Muscle of leg (tissue), 11 donors: ENCODE data around the gene ERFL. TPM values are rescaled to one million over a fixed set of nuclear protein-coding genes. Genes with fewer than 3 reads are reported as not detected.

Source experiments
- DNase-seq: peaks from one replicate; pipeline ENCODE4 v3.0.0; 2013
- H3K27ac ChIP-seq: one replicate; pipeline ENCODE4 v1.5.1; 2013; ENCODE audit warnings: mild to moderate bottlenecking, low read length, control low read depth
- H3K27me3 ChIP-seq: one replicate; pipeline ENCODE4 v1.6.1; 2013; ENCODE audit warnings: low read length; ENCODE audit not compliant: control insufficient read depth, insufficient read depth
- H3K36me3 ChIP-seq: one replicate; pipeline ENCODE4 v1.6.1; 2013; ENCODE audit warnings: low read length; ENCODE audit not compliant: control insufficient read depth, insufficient read depth
- H3K4me1 ChIP-seq: one replicate; pipeline ENCODE4 v1.6.1; 2013; ENCODE audit warnings: low read length; ENCODE audit not compliant: control insufficient read depth, insufficient read depth
- H3K4me3 ChIP-seq: one replicate; pipeline ENCODE4 v1.5.1; 2013; ENCODE audit warnings: low read length, control low read depth
- H3K9me3 ChIP-seq: replicated peaks from 2 replicates; pipeline ENCODE4 v1.6.1; 2013; ENCODE audit warnings: low read depth, low read length; ENCODE audit not compliant: control insufficient read depth
- WGBS: methylation state at CpG from one replicate; pipeline ENCODE4 v1.1.5; 2013; ENCODE audit warnings: missing lambda C conversion rate; ENCODE audit not compliant: insufficient coverage; 5-methylcytosine and 5-hydroxymethylcytosine counted together
- polyA plus RNA-seq, 8 donors: library from polyadenylated mRNA; unstranded; fragments of 120-200 nt; gene quantifications; one replicate each; pipeline versions ENCODE4 v1.2.1 to v1.2.3, GENCODE V29; 2013; ENCODE audit warnings: inconsistent platforms in 1 of 8, low replicate concordance in 1 of 8; ENCODE audit not compliant: insufficient read length in 8 of 8, insufficient read depth in 1 of 8
- total RNA-seq: library from RNA; stranded (reverse); fragments of 120-200 nt; gene quantifications from one replicate; pipeline ENCODE4 v1.2.4, GENCODE V29; 2013

ERFL gene
- total and polyA plus RNA-seq, 9 donors, result 0.04 to 0.31 (median 0.12) TPM

DNA sequence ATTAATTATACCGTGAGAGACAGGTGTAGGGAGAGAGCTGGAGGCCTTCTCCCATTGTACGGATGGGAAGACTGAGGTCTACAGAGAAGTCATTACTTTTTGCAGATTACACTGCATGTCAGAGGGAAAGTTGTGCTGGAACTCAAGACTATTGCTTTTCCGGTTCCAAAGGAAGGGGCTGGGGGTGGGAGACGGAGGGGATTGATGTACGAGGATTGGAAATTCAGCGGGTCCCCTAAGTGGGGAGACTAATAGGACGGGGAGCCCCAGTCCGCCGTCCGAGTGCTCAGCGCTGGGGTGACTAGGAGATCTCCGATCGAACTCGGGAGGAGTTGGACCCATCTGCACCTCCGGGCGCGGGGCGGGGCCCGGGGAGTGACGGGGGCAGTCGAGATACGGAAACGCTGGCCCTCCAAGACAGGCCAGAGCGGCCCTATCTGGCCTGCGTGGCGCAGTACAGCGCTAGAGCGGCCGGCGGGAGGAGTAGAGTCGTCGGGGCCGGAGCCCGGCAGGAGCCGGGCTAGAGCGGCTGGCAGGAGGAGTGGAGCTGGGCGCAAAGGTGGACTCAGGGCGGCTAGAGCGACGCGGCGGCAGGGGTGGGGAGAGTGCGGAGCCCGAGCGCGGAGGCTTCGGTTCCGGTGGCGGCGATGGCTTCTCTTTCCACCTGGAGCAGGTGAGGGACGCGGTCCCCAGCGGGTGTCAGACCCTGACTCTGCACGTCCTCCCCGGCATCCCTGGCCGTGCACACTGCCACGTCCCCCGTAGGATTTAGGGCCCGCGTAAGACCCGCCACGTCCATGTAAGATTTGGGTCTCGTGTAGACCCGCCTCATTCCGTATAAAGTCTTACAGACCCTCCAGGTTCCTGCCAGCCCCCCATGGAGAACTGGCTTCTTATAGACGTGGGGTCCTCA, 44.2 kb downstream of the ERFL start:
- DNase-seq, result peak; percentile 98
- Histone ChIP-seq H3K27me3 (peaks cover under 1% of the 10 kb centered on the region), H3K4me1 (peaks cover 29% of the 10 kb centered on the region), H3K4me3 (peak overlapping the region; percentile 81), H3K27ac (peak overlapping the region; percentile 81), H3K36me3 (peaks cover 10% of the 10 kb centered on the region), H3K9me3 (no peaks in the 10 kb centered on the region)
- under 1% methylated on average over 66 of the region's 66 CpGs for WGBS

- H3K4me1 ChIP-seq, result peaks cover 29% of the 10 kb centered on the region
- H3K9me3 ChIP-seq, result no peaks in the 10 kb centered on the region
- peaks cover 5% of the 10 kb centered on the region for H3K36me3 ChIP-seq
- peaks cover 2% of the 10 kb centered on the region for H3K27me3 ChIP-seq
- no peak for DNase-seq
- WGBS, result under 1% methylated on average over 19 of the region's 23 CpGs
- peak overlapping the region; percentile 81 for H3K4me3 ChIP-seq
- H3K27ac ChIP-seq, result peak overlapping the region; percentile 81
Measured at GRCh38 chr19:41883463-41883820, 44.8 kb downstream of the ERFL start.

DNA sequence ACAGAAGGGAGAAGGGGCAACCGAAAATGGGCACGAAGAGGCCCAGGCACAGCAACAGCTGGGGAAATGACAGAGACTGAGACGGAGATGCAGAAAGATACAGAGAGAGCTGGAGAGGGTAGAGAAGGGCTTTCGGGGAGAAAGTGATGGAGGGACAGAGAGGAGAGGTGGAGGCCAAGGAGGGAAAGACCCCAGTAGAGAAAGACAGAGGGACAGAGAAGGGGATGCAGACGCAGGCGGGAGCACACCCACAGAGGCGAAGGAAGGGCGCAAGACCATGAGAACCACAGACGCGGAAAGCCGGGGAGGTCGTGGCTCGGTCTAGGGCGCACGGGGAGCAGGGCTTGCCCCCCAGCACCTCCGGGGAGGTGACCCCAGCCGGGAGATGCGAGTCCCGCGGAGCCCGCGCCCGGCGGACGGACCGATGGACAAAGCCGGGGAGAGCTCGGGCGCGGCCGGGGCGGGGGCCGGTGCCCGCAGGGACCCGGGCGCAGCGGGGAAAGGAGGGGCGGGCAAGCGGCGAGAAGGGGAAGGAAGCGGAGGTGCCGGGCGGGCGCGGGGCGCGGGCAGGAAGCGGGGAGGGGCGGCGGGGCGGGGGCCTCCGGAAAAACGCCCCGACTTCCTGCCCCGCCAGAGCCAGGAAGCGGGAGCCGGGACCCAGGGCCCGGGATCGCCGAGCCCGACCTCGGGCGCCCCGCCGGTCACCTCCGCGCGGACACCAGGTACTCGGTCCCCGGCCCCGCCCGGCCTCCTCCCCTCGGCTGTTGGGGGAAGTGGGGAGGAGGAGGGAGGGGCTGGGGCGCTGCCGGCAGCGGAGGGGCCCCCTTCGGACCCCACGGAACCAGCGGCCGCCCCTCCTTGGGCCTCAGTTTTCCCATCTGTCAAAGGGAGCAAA, 45.4 kb downstream of the ERFL start, which contains the start of gene ARHGEF1:
Gene ARHGEF1, plus strand, starts transcription at position 617 of the 895 bp plus-strand sequence. CDS start 4,899 bp downstream, outside the sequence.
- peaks cover 4% of the 10 kb centered on the region for H3K27me3 ChIP-seq
- peak within 1 kb of the TSS; percentile 81 for H3K4me3 ChIP-seq
- DNase-seq, result peak; percentile 57
- WGBS, result 1% methylated on average over 71 of the region's 80 CpGs
- peak within 1 kb of the TSS; percentile 82 for H3K27ac ChIP-seq
- H3K4me1 ChIP-seq, result peaks cover 28% of the 10 kb centered on the region
- no peaks in the 10 kb centered on the region for H3K9me3 ChIP-seq
- H3K36me3 ChIP-seq, result peaks cover 3% of the 10 kb centered on the region

DNA sequence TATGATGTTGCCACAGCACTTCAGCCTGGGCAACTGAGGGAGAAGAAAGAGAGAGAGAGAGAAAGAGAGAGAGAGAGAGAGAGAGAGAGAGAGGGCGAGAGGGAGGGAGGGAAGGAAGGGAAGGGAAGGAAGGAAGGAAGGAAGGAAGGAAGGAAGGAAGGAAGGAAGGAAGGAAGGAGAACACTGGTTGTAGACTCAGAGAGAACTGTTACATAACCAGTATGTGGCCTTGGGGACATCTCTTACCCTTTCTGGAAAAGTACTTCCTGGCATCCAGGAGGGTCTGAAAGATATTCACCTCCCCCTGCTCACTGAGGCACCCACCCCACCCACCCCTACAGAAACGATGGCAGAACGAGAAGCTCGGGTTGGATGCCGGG, 47.9 kb downstream of the ERFL start:
- no peak overlapping the region for H3K27ac ChIP-seq
- H3K9me3 ChIP-seq, result no peaks in the 10 kb centered on the region
- H3K4me3 ChIP-seq, result no peak overlapping the region
- H3K4me1 ChIP-seq, result peaks cover 20% of the 10 kb centered on the region
- H3K36me3 ChIP-seq, result no peaks in the 10 kb centered on the region
- DNase-seq, result no peak
- peaks cover 4% of the 10 kb centered on the region for H3K27me3 ChIP-seq
- whole genome bisulfite sequencing, result no CpG with 5 or more reads among the region's 5 CpGs

GRCh38 chr19:41879670-41880328, 48.5 kb downstream of the ERFL start:
- H3K4me1 ChIP-seq, result peaks cover 16% of the 10 kb centered on the region

GRCh38 chr19:41879080-41879479, 49.2 kb downstream of the ERFL start:
- Histone ChIP-seq H3K27me3 (peaks cover 4% of the 10 kb centered on the region), H3K4me1 (peaks cover 12% of the 10 kb centered on the region), H3K4me3 (no peak overlapping the region), H3K36me3 (no peaks in the 10 kb centered on the region), H3K27ac (no peak overlapping the region), H3K9me3 (no peaks in the 10 kb centered on the region)
- no peak for DNase-seq
- 85% methylated on average over 20 of the region's 21 CpGs for WGBS

More at GRCh38 chr19:41879670-41880328, 48.5 kb downstream of the ERFL start:
- no peak overlapping the region for H3K4me3 ChIP-seq
- peaks cover 4% of the 10 kb centered on the region for H3K27me3 ChIP-seq
- WGBS, result no CpG with 5 or more reads among the region's 7 CpGs
- no peak overlapping the region for H3K27ac ChIP-seq
- no peak for DNase-seq
- no peaks in the 10 kb centered on the region for H3K9me3 ChIP-seq
- no peaks in the 10 kb centered on the region for H3K36me3 ChIP-seq

DNA sequence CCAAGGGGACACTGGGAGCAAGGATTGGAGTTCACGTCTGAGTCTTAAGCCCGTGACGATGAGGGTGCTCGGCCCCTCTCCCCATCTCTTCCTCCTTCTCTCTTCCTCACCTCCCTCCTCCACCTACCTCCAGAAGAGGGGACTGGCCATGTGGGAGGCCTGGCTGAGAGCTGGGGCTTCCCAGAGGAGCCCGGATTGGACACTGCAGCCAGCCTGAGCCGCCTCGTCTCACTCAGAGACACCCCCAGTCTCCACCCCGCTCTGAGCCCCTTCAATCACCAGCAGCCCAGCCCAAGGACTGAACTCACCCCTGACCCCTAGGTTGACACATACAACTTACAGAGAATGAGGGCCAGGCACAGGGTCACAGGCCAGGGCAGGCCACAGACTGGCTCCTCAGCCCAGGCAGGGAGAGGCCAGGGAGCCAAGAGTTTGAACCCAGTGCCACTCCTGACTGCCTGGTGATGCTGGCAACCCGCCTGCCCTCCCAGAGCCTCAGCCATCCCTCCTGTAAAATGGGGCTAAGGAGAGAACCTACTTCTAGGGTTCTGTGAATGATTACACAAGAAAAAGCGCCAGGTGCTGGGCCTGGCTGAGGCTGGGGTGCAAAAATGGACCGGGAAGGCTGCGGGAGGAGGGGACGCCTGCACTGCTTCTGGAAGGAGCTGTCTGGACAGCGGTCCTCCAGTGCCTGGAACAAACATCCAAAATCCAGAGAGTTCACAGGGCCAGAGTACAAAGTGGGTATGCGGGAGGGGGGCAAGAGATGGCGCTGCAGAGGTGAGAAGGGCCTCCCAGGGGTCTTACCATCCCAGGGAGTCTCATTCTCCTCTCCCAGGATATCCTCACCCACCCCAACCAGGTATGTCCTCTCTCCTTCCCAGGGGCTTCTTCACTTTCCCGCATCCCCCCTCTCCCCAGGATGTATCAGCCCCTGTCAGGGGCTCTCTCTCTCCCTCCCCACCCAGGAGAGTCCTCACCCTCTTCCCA, 50.0 kb downstream of the ERFL start:
- Histone ChIP-seq H3K4me1 (peaks cover 6% of the 10 kb centered on the region), H3K9me3 (no peaks in the 10 kb centered on the region), H3K4me3 (no peak overlapping the region), H3K36me3 (no peaks in the 10 kb centered on the region), H3K27me3 (peaks cover 4% of the 10 kb centered on the region), H3K27ac (no peak overlapping the region)
- DNase-seq, result no peak
- 46% methylated on average over 11 of the region's 17 CpGs for WGBS

DNA sequence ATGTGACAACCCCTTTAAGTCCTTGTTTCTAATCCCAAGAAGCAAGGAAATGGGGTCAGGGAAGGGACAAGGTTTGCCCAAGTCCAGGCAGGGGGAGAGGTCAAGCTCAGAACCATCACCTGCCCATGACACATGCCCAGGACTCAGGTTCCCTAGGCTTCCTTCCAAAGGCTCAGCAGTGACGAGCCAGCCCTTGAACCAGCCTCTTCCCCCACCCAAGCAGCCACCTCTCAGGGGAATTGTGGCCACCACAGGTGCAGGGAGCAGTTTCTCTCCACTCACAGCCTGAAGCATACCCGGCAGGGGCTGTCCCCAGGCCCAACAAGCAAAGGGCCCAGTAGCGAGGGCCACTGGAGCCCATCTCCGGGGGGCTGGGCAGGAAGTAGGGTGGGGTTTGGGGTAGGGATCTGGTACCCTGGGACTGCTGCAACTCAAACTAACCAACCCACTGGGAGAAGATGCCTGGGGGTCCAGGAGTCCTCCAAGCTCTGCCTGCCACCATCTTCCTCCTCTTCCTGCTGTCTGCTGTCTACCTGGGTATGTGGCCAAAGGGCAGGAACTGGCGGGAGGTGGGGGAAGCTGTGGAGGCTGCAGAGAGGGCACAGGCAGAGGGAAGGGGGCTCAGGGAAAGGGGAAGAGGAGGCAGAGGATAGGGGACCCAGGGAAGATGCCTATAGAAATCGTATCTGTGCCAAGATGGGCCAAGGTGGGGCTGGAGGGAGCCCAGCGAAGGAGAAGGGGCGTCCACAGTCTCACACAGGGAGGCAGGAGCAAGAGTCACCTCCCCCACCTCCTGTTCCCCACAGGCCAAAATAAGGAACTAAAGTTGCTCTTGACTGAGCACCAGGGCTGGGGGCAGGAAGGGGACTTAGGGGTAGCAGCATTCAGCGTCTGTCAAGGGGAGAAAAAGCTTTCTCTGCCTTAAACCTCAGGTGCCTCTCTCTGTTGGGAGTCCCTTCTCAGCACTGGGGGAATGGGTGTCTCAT, 51.1 kb downstream of the ERFL start, which contains the start of gene CD79A:
Gene CD79A, plus strand, starts transcription at position 433 of the 986 bp plus-strand sequence. Its CDS starts 26 bp downstream, at position 459.
- no peak for DNase-seq
- WGBS, result 52% methylated on average over 2 of the region's 9 CpGs
- peaks cover 5% of the 10 kb centered on the region for H3K4me1 ChIP-seq
- H3K9me3 ChIP-seq, result no peaks in the 10 kb centered on the region
- peaks cover 4% of the 10 kb centered on the region for H3K27me3 ChIP-seq
- H3K27ac ChIP-seq, result no peak within 1 kb of the TSS
- no peak within 1 kb of the TSS for H3K4me3 ChIP-seq
- H3K36me3 ChIP-seq, result peaks cover 2% of the 10 kb centered on the region
